Renal cortex interstitium (tissue), 11 donors: ENCODE results near the gene SYAP1. TPM values are rescaled to one million over a fixed set of nuclear protein-coding genes. Genes with fewer than 3 reads are reported as not detected.

Source experiments
- DNase-seq, 11 donors: peaks; one replicate each; pipeline ENCODE4 v3.0.0-alpha.2; 2013; ENCODE audit warnings: low read depth in 9 of 11, low spot score in 4 of 11; ENCODE audit errors: extremely low read depth in 1 of 11
- polyA plus RNA-seq, 3 donors: library from polyadenylated mRNA; unstranded; fragments of 120-200 nt; gene quantifications; one replicate each; pipeline ENCODE4 v1.2.1, GENCODE V29; 2013; ENCODE audit not compliant: insufficient read length in 3 of 3

SYAP1 gene
- polyA plus RNA-seq, 3 donors = 29.2 to 43.5 (median 39.5) TPM

- no peak for DNase-seq
Observed at GRCh38 chrX:16797841-16798240, 78.4 kb downstream of the SYAP1 start.

- no peak for DNase-seq
Observed at GRCh38 chrX:16804923-16805464, 85.6 kb downstream of the SYAP1 start.

- DNase-seq = no peak
Observed at GRCh38 chrX:16807548-16807947, 88.1 kb downstream of the SYAP1 start.

- no peak for DNase-seq
Observed at GRCh38 chrX:16807976-16808542, 88.6 kb downstream of the SYAP1 start.

GRCh38 chrX:16814597-16814996 is 95.2 kb downstream of the SYAP1 start:
- no peak for DNase-seq

Other genes starting within 250 kb of the SYAP1 start
- gene S100G, start 69.5 kb upstream of the SYAP1 start, polyA plus RNA-seq = not detected
- 10 to 100 TPM; 34.8 to 43.6 (median 42.4) TPM for gene CTPS2, start 6.9 kb upstream of the SYAP1 start, polyA plus RNA-seq
- gene TXLNG, start 66.9 kb downstream of the SYAP1 start, polyA plus RNA-seq = 10 to 100 TPM; 15.4 to 20.1 (median 19.8) TPM
- gene RBBP7, start 150.8 kb downstream of the SYAP1 start, polyA plus RNA-seq = 100 to 1,000 TPM; 205 to 232 (median 206) TPM
- gene REPS2, start 227.0 kb downstream of the SYAP1 start, polyA plus RNA-seq = 10 to 100 TPM; 11.8 to 20.3 (median 17.9) TPM